ENCODE results near the gene CSNK1D.

Gene CSNK1D

GRCh38 chr17:82226146-82226808 is 47.2 kb downstream of the CSNK1D start:
- no peaks in the 10 kb centered on the region for H3K27me3 ChIP-seq (ENCODE audit: control insufficient read depth in 2 of 2, insufficient read depth in 2 of 2, low read length in 2 of 2)
- H3K36me3 ChIP-seq (ENCODE audit: control insufficient read depth in 2 of 2, insufficient read depth in 2 of 2, low read length in 2 of 2), result no peaks in the 10 kb centered on the region
- no peak overlapping the region for H3K4me3 ChIP-seq (ENCODE audit: low read length in 2 of 2)
- H3K9me3 ChIP-seq (ENCODE audit: control insufficient read depth in 2 of 2, low read length in 2 of 2), result no peaks in the 10 kb centered on the region
- no peak overlapping the region for H3K9ac ChIP-seq (ENCODE audit: low read depth in 1 of 2, low read length in 2 of 2)
- no peak overlapping the region for H3K27ac ChIP-seq (ENCODE audit: low read depth in 2 of 2, low read length in 2 of 2)
- peaks cover 13 to 19% of the 10 kb centered on the region in 2 donors for H3K4me1 ChIP-seq (ENCODE audit: control insufficient read depth in 2 of 2, insufficient read depth in 2 of 2, low read length in 2 of 2)

- Histone ChIP-seq H3K36me3 (ENCODE audit: control insufficient read depth in 2 of 2, insufficient read depth in 2 of 2, low read length in 2 of 2) (no peaks in the 10 kb centered on the region), H3K4me3 (ENCODE audit: low read length in 2 of 2) (no peak overlapping the region), H3K27ac (ENCODE audit: low read depth in 2 of 2, low read length in 2 of 2) (no peak overlapping the region), H3K27me3 (ENCODE audit: control insufficient read depth in 2 of 2, insufficient read depth in 2 of 2, low read length in 2 of 2) (no peaks in the 10 kb centered on the region), H3K9ac (ENCODE audit: low read depth in 1 of 2, low read length in 2 of 2) (no peak overlapping the region), H3K4me1 (ENCODE audit: control insufficient read depth in 2 of 2, insufficient read depth in 2 of 2, low read length in 2 of 2) (peaks cover 10 to 16% of the 10 kb centered on the region in 2 donors), H3K9me3 (ENCODE audit: control insufficient read depth in 2 of 2, low read length in 2 of 2) (no peaks in the 10 kb centered on the region)
Measured at GRCh38 chr17:82225368-82226029, 48.0 kb downstream of the CSNK1D start.

GRCh38 chr17:82224666-82225065 is 48.8 kb downstream of the CSNK1D start:
- no peaks in the 10 kb centered on the region for H3K9me3 ChIP-seq (ENCODE audit: control insufficient read depth in 2 of 2, low read length in 2 of 2)
- no peaks in the 10 kb centered on the region for H3K36me3 ChIP-seq (ENCODE audit: control insufficient read depth in 2 of 2, insufficient read depth in 2 of 2, low read length in 2 of 2)
- H3K27ac ChIP-seq (ENCODE audit: low read depth in 2 of 2, low read length in 2 of 2), result no peak overlapping the region
- H3K4me3 ChIP-seq (ENCODE audit: low read length in 2 of 2), result no peak overlapping the region
- peaks cover 2 to 9% of the 10 kb centered on the region in 2 donors for H3K4me1 ChIP-seq (ENCODE audit: control insufficient read depth in 2 of 2, insufficient read depth in 2 of 2, low read length in 2 of 2)
- no peaks in the 10 kb centered on the region for H3K27me3 ChIP-seq (ENCODE audit: control insufficient read depth in 2 of 2, insufficient read depth in 2 of 2, low read length in 2 of 2)
- no peak overlapping the region for H3K9ac ChIP-seq (ENCODE audit: low read depth in 1 of 2, low read length in 2 of 2)

GRCh38 chr17:82223517-82223916 is 50.0 kb downstream of the CSNK1D start:
- Histone ChIP-seq H3K9ac (ENCODE audit: low read depth in 1 of 2, low read length in 2 of 2) (no peak overlapping the region), H3K4me3 (ENCODE audit: low read length in 2 of 2) (no peak overlapping the region), H3K4me1 (ENCODE audit: control insufficient read depth in 2 of 2, insufficient read depth in 2 of 2, low read length in 2 of 2) (peaks cover 2 to 6% of the 10 kb centered on the region in 2 donors), H3K36me3 (ENCODE audit: control insufficient read depth in 2 of 2, insufficient read depth in 2 of 2, low read length in 2 of 2) (no peaks in the 10 kb centered on the region), H3K27ac (ENCODE audit: low read depth in 2 of 2, low read length in 2 of 2) (no peak overlapping the region), H3K27me3 (ENCODE audit: control insufficient read depth in 2 of 2, insufficient read depth in 2 of 2, low read length in 2 of 2) (no peaks in the 10 kb centered on the region), H3K9me3 (ENCODE audit: control insufficient read depth in 2 of 2, low read length in 2 of 2) (no peaks in the 10 kb centered on the region)

GRCh38 chr17:82222816-82223215 is 50.7 kb downstream of the CSNK1D start:
- Histone ChIP-seq H3K9me3 (ENCODE audit: control insufficient read depth in 2 of 2, low read length in 2 of 2) (no peaks in the 10 kb centered on the region), H3K27me3 (ENCODE audit: control insufficient read depth in 2 of 2, insufficient read depth in 2 of 2, low read length in 2 of 2) (no peaks in the 10 kb centered on the region), H3K4me1 (ENCODE audit: control insufficient read depth in 2 of 2, insufficient read depth in 2 of 2, low read length in 2 of 2) (peaks cover 0 to 4% of the 10 kb centered on the region in 2 donors), H3K9ac (ENCODE audit: low read depth in 1 of 2, low read length in 2 of 2) (no peak overlapping the region), H3K4me3 (ENCODE audit: low read length in 2 of 2) (no peak overlapping the region), H3K36me3 (ENCODE audit: control insufficient read depth in 2 of 2, insufficient read depth in 2 of 2, low read length in 2 of 2) (no peaks in the 10 kb centered on the region), H3K27ac (ENCODE audit: low read depth in 2 of 2, low read length in 2 of 2) (no peak overlapping the region)

GRCh38 chr17:82221341-82221902 is 52.1 kb downstream of the CSNK1D start:
- Histone ChIP-seq H3K27me3 (ENCODE audit: control insufficient read depth in 2 of 2, insufficient read depth in 2 of 2, low read length in 2 of 2) (no peaks in the 10 kb centered on the region), H3K36me3 (ENCODE audit: control insufficient read depth in 2 of 2, insufficient read depth in 2 of 2, low read length in 2 of 2) (no peaks in the 10 kb centered on the region), H3K9me3 (ENCODE audit: control insufficient read depth in 2 of 2, low read length in 2 of 2) (no peaks in the 10 kb centered on the region), H3K4me3 (ENCODE audit: low read length in 2 of 2) (no peak overlapping the region), H3K9ac (ENCODE audit: low read depth in 1 of 2, low read length in 2 of 2) (no peak overlapping the region), H3K4me1 (ENCODE audit: control insufficient read depth in 2 of 2, insufficient read depth in 2 of 2, low read length in 2 of 2) (peaks cover 11 to 13% of the 10 kb centered on the region in 2 donors), H3K27ac (ENCODE audit: low read depth in 2 of 2, low read length in 2 of 2) (no peak overlapping the region)

- H3K27ac ChIP-seq (ENCODE audit: low read depth in 2 of 2, low read length in 2 of 2), result no peak overlapping the region
- H3K9ac ChIP-seq (ENCODE audit: low read depth in 1 of 2, low read length in 2 of 2), result no peak overlapping the region
- H3K4me1 ChIP-seq (ENCODE audit: control insufficient read depth in 2 of 2, insufficient read depth in 2 of 2, low read length in 2 of 2), result peaks cover 24% of the 10 kb centered on the region in 2 donors
- no peak overlapping the region for H3K4me3 ChIP-seq (ENCODE audit: low read length in 2 of 2)
- H3K36me3 ChIP-seq (ENCODE audit: control insufficient read depth in 2 of 2, insufficient read depth in 2 of 2, low read length in 2 of 2), result no peaks in the 10 kb centered on the region
- no peaks in the 10 kb centered on the region for H3K27me3 ChIP-seq (ENCODE audit: control insufficient read depth in 2 of 2, insufficient read depth in 2 of 2, low read length in 2 of 2)
- no peaks in the 10 kb centered on the region for H3K9me3 ChIP-seq (ENCODE audit: control insufficient read depth in 2 of 2, low read length in 2 of 2)
Measured at GRCh38 chr17:82219753-82220709, 53.5 kb downstream of the CSNK1D start.

GRCh38 chr17:82219083-82219482 is 54.4 kb downstream of the CSNK1D start:
- Histone ChIP-seq H3K9me3 (ENCODE audit: control insufficient read depth in 2 of 2, low read length in 2 of 2) (no peaks in the 10 kb centered on the region), H3K27me3 (ENCODE audit: control insufficient read depth in 2 of 2, insufficient read depth in 2 of 2, low read length in 2 of 2) (no peaks in the 10 kb centered on the region), H3K4me1 (ENCODE audit: control insufficient read depth in 2 of 2, insufficient read depth in 2 of 2, low read length in 2 of 2) (peaks cover 24 to 27% of the 10 kb centered on the region in 2 donors), H3K4me3 (ENCODE audit: low read length in 2 of 2) (no peak overlapping the region), H3K27ac (ENCODE audit: low read depth in 2 of 2, low read length in 2 of 2) (no peak overlapping the region), H3K36me3 (ENCODE audit: control insufficient read depth in 2 of 2, insufficient read depth in 2 of 2, low read length in 2 of 2) (no peaks in the 10 kb centered on the region), H3K9ac (ENCODE audit: low read depth in 1 of 2, low read length in 2 of 2) (no peak overlapping the region)

GRCh38 chr17:82218349-82219075 is 55.0 kb downstream of the CSNK1D start:
- Histone ChIP-seq H3K9me3 (ENCODE audit: control insufficient read depth in 2 of 2, low read length in 2 of 2) (no peaks in the 10 kb centered on the region), H3K9ac (ENCODE audit: low read depth in 1 of 2, low read length in 2 of 2) (no peak overlapping the region), H3K27me3 (ENCODE audit: control insufficient read depth in 2 of 2, insufficient read depth in 2 of 2, low read length in 2 of 2) (no peaks in the 10 kb centered on the region), H3K4me3 (ENCODE audit: low read length in 2 of 2) (no peak overlapping the region), H3K36me3 (ENCODE audit: control insufficient read depth in 2 of 2, insufficient read depth in 2 of 2, low read length in 2 of 2) (no peaks in the 10 kb centered on the region), H3K4me1 (ENCODE audit: control insufficient read depth in 2 of 2, insufficient read depth in 2 of 2, low read length in 2 of 2) (peaks cover 26 to 28% of the 10 kb centered on the region in 2 donors), H3K27ac (ENCODE audit: low read depth in 2 of 2, low read length in 2 of 2) (peak overlapping the region in 1 of 2 donors; percentile 91)

Measured in mucosa of rectum (tissue), 2 donors.